Brain pericyte (primary cell): Measurements from ENCODE around the gene TMEM150B.

ENCODE experiments used
- DNase-seq: peaks from one replicate; pipeline ENCODE4 v3.0.0-alpha.2; 2012; ENCODE audit warnings: low read depth, low spot score

Gene TMEM150B

DNA sequence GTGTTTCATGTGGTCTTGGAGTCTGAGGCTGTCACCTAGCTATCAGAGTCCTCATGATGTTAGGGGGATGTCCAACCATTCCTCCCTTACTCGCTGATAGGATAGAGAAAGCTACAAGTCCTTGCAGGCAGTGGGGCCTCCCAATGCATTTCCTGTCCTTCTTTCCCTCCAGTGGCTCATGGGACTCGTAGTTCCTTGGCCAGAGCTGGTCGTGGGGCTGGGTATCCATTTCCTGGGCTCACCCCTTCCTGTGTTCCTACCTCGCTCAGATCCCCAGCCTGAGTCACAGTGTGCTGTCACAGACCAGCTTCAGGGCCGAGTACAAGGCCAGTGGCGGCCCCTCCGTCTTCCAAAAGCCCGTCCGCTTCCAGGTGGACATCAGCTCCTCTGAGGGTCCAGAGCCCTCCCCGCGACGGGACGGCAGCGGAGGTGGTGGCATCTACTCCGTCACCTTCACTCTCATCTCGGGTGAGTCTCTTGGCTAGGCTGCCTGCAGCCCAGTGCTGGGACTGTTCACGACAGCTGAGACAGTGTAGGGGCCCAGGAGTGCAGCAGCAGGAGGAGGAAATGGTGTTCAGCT, 19.1 kb downstream of the TMEM150B start:
- DNase-seq, result no peak

DNA sequence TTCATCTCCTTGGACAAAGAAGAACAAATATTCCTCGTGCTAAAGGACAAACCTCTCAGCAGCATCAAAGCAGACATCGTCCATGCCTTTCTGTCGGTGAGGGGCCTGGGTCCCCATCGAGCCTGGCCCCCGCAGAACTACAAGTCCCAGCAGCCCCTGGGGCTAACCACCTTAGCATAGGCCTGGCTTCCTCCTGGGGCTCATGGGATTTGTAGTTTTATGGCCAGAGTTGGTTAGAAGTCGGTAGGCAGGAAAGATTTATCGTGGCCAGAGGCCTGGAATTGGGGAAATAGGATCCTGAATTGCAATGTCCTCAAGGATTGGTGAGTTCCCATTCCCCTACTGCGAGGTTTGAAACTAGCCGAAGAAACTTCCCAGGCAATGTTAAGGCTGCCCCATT, 19.6 kb downstream of the TMEM150B start:
- no peak for DNase-seq

DNA sequence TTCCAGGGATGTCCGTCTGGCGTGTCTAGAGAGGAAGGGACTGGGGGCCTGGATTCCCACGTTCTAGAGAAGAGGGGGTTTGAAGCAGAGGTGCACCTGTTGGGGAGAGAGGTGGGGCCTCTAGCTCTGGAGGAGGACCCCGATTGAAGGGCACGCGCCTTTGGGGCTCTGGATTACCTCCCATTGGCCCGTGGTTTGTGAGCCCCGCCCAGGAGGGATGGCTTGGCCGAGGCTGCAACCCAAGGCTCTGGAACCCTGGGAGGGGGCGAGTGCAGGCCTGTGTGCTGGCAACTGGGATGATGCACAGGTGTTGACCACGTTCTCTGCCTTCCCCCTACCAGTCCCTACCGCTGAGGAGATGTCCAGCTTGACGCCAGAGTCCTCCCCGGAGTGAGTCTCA, 20.2 kb downstream of the TMEM150B start:
- no peak for DNase-seq

DNA sequence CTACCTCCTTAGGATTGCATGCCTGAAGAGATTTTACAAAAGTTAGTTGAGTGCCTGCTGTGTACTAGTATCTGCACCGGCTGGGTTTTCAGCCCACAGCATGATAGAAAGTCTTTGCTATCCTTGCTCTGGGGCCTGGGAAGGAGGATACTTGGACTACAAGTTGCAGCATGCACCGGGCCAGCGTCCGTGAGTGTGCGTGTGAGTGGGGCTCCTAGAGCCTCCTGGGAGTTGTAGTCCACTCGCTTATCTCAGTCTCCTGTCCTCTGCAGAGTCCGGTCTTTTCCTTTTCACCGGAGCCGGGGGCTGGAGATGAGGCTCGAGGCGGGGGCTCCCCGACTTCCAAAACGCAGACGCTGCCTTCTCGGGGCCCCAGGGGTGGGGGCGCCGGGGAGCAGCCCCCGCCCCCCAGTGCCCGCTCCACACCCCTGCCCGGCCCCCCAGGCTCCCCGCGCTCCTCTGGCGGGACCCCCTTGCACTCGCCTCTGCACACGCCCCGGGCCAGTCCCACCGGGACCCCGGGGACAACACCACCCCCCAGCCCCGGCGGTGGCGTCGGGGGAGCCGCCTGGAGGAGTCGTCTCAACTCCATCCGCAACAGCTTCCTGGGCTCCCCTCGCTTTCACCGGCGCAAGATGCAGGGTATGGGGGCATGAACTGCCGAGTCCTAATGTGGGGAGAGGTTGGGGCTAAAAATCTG, 20.7 kb downstream of the TMEM150B start:
- no peak for DNase-seq

DNA sequence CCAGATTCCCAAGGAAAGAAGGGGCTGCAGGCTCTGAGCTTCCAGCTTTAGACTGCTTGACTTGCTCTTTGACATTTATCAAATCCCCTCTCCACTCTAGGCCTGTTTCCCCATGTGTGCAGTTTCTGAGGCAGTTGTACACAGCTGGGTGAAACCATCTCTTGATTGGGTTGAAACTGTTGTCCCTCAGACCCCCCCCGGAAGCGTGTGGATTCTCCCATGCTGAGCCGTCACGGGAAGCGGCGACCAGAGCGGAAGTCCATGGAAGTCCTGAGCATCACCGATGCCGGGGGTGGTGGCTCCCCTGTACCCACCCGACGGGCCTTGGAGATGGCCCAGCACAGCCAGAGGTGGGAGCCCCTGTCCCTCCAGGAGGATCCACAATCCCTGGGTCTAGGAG, 21.7 kb downstream of the TMEM150B start:
- DNase-seq, result no peak

DNA sequence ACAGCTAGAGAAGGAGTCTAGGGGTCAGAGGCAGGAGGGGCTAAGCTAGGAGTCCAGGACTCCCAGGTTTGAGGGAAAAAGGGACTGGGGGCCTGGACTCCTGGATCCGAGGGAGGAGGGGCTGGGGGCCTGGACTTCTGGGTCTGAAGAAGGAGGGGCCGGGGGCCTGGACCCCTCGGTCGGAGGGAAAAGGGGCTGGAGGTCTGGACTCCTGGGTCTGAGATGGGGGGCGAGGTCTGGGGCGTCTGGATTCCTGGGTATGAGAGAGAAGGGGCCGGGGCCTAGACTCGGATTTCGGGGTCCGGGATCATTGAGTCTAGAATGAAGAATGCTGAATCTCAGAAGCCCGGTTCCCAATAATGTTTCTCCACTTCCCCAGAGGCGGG, 22.8 kb downstream of the TMEM150B start:
- no peak for DNase-seq

DNA sequence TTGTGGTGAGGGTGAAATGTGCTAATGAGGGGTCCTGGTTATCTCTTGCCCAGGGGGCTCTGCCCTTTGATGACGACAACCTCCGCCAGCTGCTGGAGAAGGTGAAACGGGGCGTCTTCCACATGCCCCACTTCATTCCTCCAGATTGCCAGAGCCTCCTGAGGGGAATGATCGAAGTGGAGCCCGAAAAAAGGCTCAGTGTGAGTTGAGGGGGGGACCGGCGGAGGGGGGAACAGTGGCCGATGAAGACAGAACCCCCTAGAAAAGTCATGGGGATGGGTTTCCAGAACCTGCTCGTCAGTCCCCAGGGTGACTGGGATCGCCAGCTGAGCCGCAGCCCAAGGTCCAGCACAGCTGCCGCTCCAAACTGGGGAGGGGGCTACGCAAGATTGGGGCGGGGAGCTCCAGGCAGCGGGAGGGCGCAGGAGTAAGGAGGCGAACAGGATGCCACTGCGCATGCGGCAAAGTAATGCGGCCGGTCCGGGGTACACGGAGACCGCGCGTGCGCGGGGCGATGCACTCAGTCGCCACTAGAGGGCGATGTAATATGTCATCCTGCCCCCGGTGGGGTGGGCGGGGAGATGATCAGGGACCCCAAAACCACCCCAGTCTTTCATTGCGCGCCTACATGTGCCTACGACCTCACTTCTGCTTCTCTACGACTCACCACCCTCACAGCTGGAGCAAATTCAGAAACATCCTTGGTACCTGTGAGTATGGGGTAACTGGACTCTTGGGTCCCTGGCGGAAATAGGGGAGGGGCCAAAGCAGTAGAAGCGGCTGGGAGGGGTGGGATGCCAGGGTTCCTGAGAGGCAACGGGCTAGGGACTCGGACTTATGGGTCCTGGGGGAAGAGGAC, 23.5 kb downstream of the TMEM150B start:
- DNase-seq, result peak; percentile 30

- DNase-seq, result no peak
Observed at GRCh38 chr19:55300886-55301458, 24.2 kb downstream of the TMEM150B start.

GRCh38 chr19:55299991-55300390, 25.1 kb downstream of the TMEM150B start:
- no peak for DNase-seq

DNA sequence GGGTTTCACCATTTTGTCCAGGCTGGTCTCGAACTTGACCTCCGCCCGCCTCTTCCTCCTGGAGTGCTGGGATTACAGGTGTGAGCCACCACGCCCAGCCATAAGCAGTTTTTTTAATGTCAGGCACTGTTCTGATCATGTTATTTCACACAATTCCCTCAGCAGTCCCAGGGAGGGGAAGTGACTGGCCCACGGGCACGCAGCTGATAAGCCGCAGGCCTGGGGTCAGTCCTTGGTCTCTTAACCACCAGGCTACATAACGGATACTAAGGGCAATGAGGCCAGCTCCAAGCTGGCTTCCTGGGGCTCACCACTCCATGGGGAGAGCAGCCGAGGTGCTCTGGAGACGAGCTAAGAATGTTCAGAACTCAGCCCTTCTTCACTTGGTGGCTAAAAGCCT, 27.9 kb downstream of the TMEM150B start:
- no peak for DNase-seq

DNA sequence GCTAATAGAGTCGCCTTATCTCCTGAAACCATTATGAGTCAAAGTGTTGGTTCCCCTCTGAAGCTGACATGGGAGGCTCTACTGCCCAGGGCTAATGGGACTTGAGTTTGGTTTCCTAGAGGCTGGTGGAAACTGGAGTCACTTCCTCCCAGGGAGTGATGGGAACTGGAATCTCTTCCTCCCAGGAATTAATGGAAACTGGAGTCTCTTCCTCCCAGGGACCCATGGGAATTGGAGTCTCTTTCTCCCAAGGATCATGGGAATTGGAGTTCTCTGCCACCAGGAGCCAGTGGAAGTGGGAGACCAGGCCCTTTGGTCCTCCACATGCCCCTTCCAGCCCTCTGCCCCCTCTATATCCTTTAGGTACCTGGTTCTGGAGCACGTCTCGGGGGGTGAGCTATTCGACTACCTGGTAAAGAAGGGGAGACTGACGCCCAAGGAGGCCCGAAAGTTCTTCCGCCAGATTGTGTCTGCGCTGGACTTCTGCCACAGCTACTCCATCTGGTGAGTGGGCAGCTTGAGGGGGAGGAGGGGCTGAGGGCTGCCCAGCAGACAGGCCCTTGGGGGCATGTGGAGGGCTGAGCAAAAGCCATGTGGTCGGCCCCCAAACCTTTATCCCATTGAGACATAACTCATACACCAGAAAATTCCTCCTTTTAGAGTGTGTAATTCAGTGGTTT, 35.9 kb downstream of the TMEM150B start:
- DNase-seq, result no peak

GRCh38 chr19:55287361-55288079, 37.6 kb downstream of the TMEM150B start:
- no peak for DNase-seq

GRCh38 chr19:55285229-55285890, 39.8 kb downstream of the TMEM150B start:
- no peak for DNase-seq

- no peak for DNase-seq
Observed at GRCh38 chr19:55284405-55285058, 40.6 kb downstream of the TMEM150B start.

DNA sequence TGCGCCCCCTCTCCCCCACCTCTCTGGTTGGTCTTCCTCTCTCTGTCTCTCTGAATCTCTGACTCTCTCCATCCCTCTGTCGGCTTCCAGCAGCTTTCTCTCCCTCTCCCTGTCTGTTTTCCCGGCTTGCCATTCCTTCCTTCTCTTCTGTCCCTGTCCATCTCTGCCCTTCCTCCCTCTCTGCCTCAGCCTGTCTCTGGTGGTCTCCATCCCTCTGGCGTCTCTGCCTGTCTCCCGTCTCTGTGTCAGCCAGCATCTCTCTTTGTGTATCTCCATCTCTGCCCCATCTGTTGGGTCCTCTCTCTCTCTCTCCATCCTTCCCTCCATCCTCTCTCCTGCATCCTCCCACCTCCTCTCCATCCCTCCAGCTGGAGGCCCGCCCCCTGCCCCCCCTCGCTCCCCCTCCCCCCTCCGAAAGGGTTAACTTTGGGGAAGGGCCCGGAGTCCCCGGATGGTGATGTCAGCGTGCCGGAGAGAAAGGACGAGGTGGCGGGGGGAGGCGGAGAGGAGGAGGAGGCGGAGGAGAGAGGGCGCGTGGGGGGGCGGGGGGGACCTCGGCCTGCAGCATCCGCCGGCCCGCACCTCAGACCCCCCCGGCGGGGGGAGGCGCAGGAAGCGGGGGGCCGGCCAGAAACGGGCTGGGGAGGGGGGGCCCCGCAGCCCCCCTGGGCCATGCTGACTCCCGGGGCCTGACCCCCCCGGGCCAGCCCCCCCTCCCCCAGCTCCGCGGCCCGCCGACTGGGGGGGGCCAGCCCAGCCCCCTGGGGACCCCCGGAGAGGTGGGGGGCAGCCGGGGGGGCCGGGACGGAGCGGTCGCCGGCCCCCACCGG, 41.4 kb downstream of the TMEM150B start, which contains the start of gene BRSK1:
Gene BRSK1 (plus strand): TSS at position 450 of the 830 bp plus-strand sequence. CDS start 446 bp downstream, outside the sequence.
- DNase-seq, result no peak

- peak; percentile 90 for DNase-seq
Observed at GRCh38 chr19:55279770-55280643, 45.1 kb downstream of the TMEM150B start, which contains the start of gene HSPBP1. Gene HSPBP1 (minus strand): TSS chr19:55280110. CDS start chr19:55279608, 502 bp downstream.

DNA sequence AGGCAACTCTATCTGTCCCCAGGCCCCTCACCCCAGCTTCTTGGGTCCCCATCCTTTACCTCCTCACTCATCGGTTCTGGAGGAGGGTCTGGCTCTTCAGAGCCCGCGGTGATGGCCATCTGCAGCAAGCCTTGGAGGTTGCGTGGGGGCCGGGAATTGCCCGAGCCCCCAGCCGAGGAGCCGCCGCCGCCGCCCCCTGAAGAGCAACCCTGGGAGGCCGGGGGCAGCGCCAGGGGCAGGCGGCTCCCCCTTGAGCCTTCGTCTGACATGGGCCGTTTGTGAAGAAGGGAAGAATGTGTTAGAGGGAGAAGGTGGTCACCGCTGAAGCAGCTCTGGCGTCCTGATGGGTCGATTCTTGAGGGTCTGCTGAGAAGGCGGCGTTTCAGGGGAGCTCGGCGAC, 45.8 kb downstream of the TMEM150B start:
- no peak for DNase-seq
